ENCODE measurements around the gene RPL29. TPM values are rescaled to one million over a fixed set of nuclear protein-coding genes. Genes with fewer than 3 reads are reported as not detected.

RPL29 gene
- total RNA-seq, 4 donors from 2014 or later: 1,428 to 2,708 (median 2,246) TPM

DNA sequence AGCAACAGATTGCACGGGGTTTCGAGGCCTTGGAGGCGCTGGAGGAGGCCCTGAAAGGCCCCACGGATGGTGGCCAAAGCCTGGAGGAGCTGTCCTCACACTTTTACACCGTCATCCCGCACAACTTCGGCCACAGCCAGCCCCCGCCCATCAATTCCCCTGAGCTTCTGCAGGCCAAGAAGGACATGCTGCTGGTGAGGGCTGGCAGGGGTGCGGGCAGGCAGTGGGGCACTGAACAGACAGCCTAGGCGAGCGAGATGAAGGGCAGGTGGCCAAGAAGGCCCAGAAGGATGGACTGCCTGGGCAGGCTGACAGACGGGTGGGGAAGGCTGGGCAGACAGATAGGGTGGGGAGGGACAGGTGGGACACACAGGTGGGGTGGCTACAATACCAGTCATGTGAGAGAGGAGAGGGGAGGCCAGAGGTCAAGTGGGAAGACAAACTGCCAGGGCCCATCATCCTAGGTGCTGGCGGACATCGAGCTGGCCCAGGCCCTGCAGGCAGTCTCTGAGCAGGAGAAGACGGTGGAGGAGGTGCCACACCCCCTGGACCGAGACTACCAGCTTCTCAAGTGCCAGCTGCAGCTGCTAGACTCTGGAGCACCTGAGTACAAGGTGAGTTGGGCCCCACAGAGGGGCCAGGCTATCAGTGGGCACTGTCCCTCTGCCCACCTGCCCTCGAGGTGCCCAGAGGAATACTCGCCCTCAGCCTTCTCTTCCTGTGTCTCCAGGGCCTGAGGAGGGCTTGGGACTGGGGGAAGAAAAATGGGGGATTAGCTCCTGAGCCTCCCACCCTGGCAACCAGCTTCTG, 50.5 kb downstream of the RPL29 start:
- H3K9me3 ChIP-seq: no peaks in the 10 kb centered on the region
- TF ChIP-seq, protein P1, sequence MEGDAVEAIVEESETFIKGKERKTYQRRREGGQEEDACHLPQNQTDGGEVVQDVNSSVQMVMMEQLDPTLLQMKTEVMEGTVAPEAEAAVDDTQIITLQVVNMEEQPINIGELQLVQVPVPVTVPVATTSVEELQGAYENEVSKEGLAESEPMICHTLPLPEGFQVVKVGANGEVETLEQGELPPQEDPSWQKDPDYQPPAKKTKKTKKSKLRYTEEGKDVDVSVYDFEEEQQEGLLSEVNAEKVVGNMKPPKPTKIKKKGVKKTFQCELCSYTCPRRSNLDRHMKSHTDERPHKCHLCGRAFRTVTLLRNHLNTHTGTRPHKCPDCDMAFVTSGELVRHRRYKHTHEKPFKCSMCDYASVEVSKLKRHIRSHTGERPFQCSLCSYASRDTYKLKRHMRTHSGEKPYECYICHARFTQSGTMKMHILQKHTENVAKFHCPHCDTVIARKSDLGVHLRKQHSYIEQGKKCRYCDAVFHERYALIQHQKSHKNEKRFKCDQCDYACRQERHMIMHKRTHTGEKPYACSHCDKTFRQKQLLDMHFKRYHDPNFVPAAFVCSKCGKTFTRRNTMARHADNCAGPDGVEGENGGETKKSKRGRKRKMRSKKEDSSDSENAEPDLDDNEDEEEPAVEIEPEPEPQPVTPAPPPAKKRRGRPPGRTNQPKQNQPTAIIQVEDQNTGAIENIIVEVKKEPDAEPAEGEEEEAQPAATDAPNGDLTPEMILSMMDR (IDR thresholded peaks at IDR 0.05): no peak
- H3K27me3 ChIP-seq: no peaks in the 10 kb centered on the region
- peak in 1 of 2 donors; percentile 57 for DNase-seq (ENCODE audit: low spot score in 2 of 2)
- 89% methylated on average over 18 of the region's 18 CpGs for WGBS
- H3K4me3 ChIP-seq: no peak overlapping the region
- peaks cover 28% of the 10 kb centered on the region for H3K4me1 ChIP-seq
- peaks cover 9% of the 10 kb centered on the region for H3K36me3 ChIP-seq
- H3K27ac ChIP-seq: no peak overlapping the region

GRCh38 chr3:51944451-51945021, 51.2 kb downstream of the RPL29 start:
- Histone ChIP-seq H3K9me3 (no peaks in the 10 kb centered on the region), H3K27ac (no peak overlapping the region), H3K4me3 (no peak overlapping the region), H3K27me3 (no peaks in the 10 kb centered on the region), H3K4me1 (peaks cover 34% of the 10 kb centered on the region), H3K36me3 (peaks cover 9% of the 10 kb centered on the region)
- TF ChIP-seq EP300 (IDR thresholded peaks at IDR 0.05) (no peak), POLR2A (IDR thresholded peaks at IDR 0.05) (no peak), POLR2AphosphoS5 (IDR thresholded peaks at IDR 0.05) (no peak)
- TF ChIP-seq, protein P1 (IDR thresholded peaks at IDR 0.05): no peak
- DNase-seq (ENCODE audit: low spot score in 2 of 2): peak in 1 of 2 donors; percentile 56
- WGBS: 88% methylated on average over 9 of the region's 11 CpGs

Other genes with a start within 250 kb of the RPL29 start
- not detected for gene IQCF6, start 216.7 kb downstream of the RPL29 start, total RNA-seq
- gene IQCF2, start 134.3 kb downstream of the RPL29 start, total RNA-seq: not detected
- not detected for gene IQCF5, start 120.3 kb downstream of the RPL29 start, total RNA-seq
- gene IQCF1, start 92.5 kb downstream of the RPL29 start, total RNA-seq: not detected
- 10 to 100 TPM; 13.4 to 16.7 (median 14.8) TPM for gene RRP9, start 54.0 kb downstream of the RPL29 start, total RNA-seq
- gene PARP3, start 53.5 kb downstream of the RPL29 start, total RNA-seq: 10 to 100 TPM in 2 of 4 donors, 1 to 10 TPM in 2; 8.1 to 21.8 (median 14.0) TPM
- gene GPR62, start 40.5 kb downstream of the RPL29 start, total RNA-seq: not detected
- 10 to 100 TPM; 24.6 to 32.1 (median 28.6) TPM for gene PCBP4, start 28.4 kb downstream of the RPL29 start, total RNA-seq
- gene ABHD14B, start 21.8 kb downstream of the RPL29 start, total RNA-seq: 10 to 100 TPM; 50.0 to 79.7 (median 59.0) TPM
- gene ABHD14A, start 20.8 kb downstream of the RPL29 start, total RNA-seq: 10 to 100 TPM in 1 of 4 donors, 1 to 10 TPM in 3; 3.1 to 11.9 (median 8.3) TPM
- 10 to 100 TPM; 31.2 to 49.3 (median 36.8) TPM for gene ACY1, start 12.4 kb downstream of the RPL29 start, total RNA-seq
- 100 to 1,000 TPM in 3 of 4 donors, 10 to 100 TPM in 1; 91.1 to 190 (median 146) TPM for gene DUSP7, start 60.7 kb upstream of the RPL29 start, total RNA-seq
- gene POC1A, start 158.5 kb upstream of the RPL29 start, total RNA-seq: 1 to 10 TPM; 1.1 to 4.8 (median 1.6) TPM
- gene ALAS1, start 202.3 kb upstream of the RPL29 start, total RNA-seq: 10 to 100 TPM; 28.8 to 54.4 (median 31.9) TPM
- gene TLR9, start 229.8 kb upstream of the RPL29 start, total RNA-seq: under 1 TPM in 1 of 4 donors, not detected in 3; 0.16 TPM
- 10 to 100 TPM; 33.2 to 46.2 (median 42.6) TPM for gene TWF2, start 243.3 kb upstream of the RPL29 start, total RNA-seq
- gene PPM1M, start 249.9 kb upstream of the RPL29 start, total RNA-seq: 10 to 100 TPM in 3 of 4 donors, 1 to 10 TPM in 1; 10.0 to 17.5 (median 11.3) TPM

All from suprapubic skin (tissue), 4 donors.